ENCODE measurements around the gene SLIT3.

SLIT3 gene

DNA sequence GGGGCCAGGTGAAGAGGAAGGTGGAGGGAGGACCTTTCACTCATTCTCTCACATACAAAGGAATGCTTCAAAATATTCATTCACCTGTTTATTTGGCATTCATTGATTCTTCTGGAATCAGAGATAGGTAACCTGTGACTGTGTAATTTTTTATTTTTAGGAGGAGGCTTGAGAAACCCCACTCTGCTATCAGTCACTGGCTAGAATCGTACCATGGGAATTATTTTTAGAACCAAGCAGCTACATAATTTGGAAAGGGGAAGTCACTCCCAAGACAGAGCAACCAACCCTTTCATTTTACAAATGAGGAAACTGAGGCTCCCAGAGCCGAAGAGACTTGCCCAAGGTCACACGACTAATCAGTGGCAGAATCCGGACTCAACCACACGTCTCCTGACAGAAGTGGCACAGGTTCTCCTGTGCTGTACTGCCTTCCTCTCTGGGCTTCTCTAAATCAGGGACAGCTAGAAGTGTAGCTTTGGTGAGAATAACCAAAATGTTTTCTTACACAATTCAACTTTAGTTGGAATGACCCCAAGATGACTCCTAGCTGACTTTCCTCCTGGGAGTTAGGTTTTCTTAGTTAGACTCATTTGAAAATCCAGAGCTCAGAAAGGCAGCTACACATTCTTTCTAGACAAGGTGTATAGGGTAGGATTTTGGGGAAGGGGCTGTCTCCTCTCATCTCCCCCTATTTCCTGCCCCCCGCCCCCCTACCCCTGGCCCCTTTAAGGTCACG is 457.5 kb downstream of the SLIT3 start:
- no peak for DNase-seq

- no peak for DNase-seq
Observed at GRCh38 chr5:168842571-168843205, 458.3 kb downstream of the SLIT3 start.

- DNase-seq = no peak
Observed at GRCh38 chr5:168837852-168838251, 463.1 kb downstream of the SLIT3 start.

- no peak for DNase-seq
Observed at GRCh38 chr5:168836603-168837231, 464.2 kb downstream of the SLIT3 start.

GRCh38 chr5:168833936-168834335 is 467.0 kb downstream of the SLIT3 start:
- DNase-seq = no peak

DNA sequence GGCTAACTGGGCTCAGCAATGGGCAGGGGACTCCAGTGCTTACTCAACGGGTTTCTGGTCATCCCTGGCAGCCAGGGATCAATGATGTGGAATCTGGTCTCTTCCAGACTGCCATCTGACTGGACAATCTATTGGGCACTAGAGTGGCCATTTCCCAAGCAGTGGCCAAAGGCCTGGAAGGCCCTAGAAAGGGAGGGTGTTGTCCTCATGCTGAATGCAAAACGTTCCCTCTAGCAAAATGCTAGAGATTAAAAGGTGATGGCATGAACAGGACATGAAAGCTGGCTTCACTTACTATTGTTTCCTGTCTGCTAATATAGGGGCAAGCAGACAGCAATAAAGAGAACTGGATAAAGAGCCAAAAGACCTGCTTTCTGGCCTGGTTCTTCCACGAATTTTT is 467.6 kb downstream of the SLIT3 start:
- no peak for DNase-seq

DNA sequence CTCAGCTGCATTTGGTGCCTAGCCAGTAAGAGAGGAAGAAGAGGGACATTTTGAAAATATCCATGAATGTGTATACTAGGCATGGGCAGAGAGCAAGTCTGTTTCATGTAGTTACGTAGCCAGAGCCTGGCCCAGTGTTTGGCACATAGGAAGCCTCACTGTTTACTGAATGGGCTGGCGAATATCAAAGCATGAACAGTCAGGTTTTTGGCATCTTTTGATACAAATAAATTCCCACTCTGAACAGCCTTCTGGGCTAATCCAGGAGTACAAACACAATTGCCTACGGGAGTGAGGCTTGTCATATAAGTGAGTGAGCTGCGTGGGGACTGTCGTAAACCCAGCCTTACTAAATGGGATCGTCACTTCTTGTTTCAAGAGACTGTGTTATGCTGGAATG is 468.6 kb downstream of the SLIT3 start:
- no peak for DNase-seq

- DNase-seq = no peak
Observed at GRCh38 chr5:168831383-168831782, 469.6 kb downstream of the SLIT3 start.

DNA sequence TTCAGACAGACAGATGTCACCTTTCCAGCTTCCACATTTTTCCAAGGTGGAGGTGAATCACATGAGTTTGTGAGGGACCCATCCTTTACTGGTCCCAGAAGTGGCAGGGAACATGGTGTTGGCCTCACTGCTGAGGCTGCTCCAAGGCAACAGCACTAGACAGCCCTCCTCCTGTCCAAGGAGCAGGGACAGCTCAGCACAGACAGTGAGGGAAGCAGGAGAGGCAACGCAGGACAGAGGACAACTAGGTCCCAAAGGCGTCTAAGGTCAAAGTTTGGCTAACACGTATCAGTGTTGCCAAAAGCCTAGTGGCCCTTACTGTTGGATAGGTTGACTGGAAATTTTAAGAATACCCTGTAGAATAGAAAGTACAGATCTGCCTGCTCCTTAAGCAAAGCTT is 470.1 kb downstream of the SLIT3 start:
- no peak for DNase-seq

GRCh38 chr5:168829922-168830417 is 471.0 kb downstream of the SLIT3 start:
- no peak for DNase-seq

- no peak for DNase-seq
Observed at GRCh38 chr5:168829044-168829443, 471.9 kb downstream of the SLIT3 start.

DNA sequence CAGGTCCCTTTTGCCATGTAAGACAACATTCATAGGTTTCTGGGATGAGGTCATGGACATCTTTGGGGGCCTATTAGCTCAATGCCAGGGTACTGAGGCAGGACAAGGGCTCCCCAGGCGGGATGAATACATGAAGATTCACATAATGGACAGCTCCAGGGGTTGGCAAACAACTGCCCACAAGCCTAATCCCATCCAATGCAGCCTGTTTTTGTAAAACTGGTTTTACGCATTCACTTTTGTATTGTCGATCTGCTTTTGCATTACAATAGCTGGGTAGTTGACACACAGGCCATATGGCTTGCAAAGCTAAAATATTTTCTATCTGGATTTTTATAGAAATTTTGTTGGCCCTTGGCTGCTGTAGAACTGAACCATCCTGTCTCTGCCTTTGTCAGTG is 473.3 kb downstream of the SLIT3 start:
- no peak for DNase-seq

- DNase-seq = no peak
Observed at GRCh38 chr5:168826246-168826725, 474.7 kb downstream of the SLIT3 start.

DNA sequence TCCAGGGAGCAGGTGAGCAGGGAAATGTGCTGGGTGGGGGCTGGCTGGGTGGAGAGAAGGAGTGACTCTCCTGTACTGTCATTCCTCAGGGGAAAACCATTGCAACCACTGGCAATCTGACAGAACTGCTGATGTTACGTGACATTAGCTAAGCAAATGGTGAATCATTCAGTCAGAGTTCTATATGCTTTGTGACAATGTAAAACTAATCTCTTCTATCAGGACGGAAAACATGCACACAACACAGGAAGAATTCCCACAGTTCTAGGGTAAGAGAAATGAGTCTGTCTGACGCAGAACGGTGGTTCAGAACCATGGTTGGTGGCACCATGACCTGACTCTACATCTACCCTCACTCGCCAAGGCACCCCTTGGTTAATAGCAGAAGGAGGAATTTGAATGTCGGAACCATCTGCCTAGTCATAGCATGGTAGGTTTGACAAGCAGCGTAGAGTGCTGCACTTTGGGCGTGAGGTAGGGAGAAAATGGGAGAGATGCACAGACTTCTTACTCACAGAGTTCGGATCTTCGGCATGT is 478.1 kb downstream of the SLIT3 start:
- DNase-seq = peak; percentile 66

DNA sequence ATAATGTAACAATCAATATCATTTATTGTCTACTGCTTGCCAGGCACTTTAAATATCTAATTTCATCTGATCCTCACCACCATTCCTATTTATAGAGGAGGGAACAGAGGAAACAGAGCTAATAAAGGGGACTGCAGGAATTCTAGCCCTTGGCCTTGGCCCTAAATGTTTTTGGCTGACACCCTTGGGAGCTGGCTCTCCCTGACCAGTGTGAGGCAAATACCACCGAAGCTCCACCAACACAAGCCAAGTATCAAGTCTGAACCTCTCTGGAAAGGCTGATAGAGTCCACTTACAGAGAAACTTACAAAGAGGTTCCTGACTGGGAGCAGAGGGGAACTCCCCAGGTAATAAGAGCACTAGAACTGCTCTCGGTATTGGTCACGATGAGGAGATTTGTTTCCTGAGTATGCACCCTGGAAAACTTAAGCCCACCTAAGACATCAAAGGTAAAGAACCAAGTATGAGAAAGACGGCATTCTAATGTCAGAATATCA is 478.6 kb downstream of the SLIT3 start:
- DNase-seq = no peak

DNA sequence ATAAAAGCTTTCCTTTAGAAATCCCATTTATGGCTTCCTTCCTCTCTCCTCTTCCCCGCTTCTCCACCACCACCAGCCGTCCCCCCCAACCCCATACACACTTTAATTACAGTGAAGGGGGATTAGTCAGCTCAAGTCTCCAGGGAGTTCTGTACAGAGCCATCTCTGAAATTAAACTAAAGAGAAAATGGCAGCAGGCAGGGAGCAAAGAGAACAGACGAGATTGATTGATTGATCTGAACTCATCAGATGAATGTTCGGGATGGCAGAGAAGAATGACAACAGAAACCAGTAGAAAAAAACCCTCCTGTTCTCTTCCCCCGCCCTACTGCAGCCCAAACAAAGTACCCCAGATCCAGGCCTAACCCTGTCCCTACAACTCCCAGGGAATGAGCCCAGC is 480.1 kb downstream of the SLIT3 start:
- DNase-seq = no peak

DNA sequence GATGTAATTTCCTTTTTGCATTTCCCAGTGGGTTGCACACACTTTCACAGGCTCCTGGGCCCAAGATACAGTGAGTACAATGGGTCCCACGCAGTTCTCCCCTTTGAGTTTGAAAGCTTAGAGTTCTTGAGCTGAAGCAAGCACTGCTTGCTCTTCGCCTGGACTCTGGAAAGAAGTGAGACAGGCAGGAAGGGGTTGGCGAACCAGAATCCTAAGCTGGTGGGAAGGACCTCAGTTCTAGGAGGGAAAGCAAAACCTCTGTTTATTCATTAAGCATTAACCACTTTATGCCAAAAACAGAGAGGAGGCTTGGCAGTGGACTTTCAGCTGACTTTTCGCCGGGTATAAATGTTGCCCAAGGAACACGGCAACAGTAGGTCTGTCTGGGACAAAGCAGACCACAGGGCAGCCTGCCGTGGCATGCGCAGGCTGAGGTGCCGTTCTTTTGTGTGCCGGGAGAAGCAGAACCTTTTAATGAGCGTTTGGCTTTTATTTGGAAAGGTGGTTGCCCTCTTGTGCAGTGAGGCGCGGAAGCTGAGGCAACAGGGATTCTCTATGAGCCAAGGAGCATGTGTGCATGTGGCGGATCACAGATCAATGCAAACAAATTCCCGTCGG is 481.8 kb downstream of the SLIT3 start:
- DNase-seq = no peak

GRCh38 chr5:168818558-168818957 is 482.4 kb downstream of the SLIT3 start:
- DNase-seq = no peak

GRCh38 chr5:168817591-168817990 is 483.3 kb downstream of the SLIT3 start:
- no peak for DNase-seq

GRCh38 chr5:168816661-168817060 is 484.3 kb downstream of the SLIT3 start:
- DNase-seq = no peak

GRCh38 chr5:168813184-168813968 is 487.6 kb downstream of the SLIT3 start:
- DNase-seq = no peak

- DNase-seq = no peak
Observed at GRCh38 chr5:168810641-168811040, 490.3 kb downstream of the SLIT3 start.

Measured in T1000 (cell line).